Endothelial cell of umbilical vein (primary cell): ENCODE data around the gene SPHK2. TPM values are rescaled to one million over a fixed set of nuclear protein-coding genes. Genes with fewer than 3 reads are reported as not detected.

Experiments used
- BruUV-seq: library from RNA; stranded (reverse); fragments of 400-500 nt; replicated peaks from 2 replicates; lab custom pipeline; 2021; lab: Mats Ljungman, UMichigan
- CTCF ChIA-PET: fragments of 300-600, 350-600 bp; sonication (Branson Sonifier 250); formaldehyde crosslinking; loops from one replicate; lab custom pipeline; 2021; ENCODE audit warnings: antibody characterized with exemption, inconsistent platforms; lab: Charles Lee
- POLR2A ChIA-PET: fragments of 300-600, 350-600 bp; sonication (Branson Sonifier 250); formaldehyde crosslinking; loops from one replicate; lab custom pipeline; 2021; ENCODE audit warnings: antibody characterized with exemption, inconsistent platforms; lab: Charles Lee
- DNase-seq: peaks from one replicate; pipeline ENCODE4 v3.0.0-alpha.2; 2011; ENCODE audit warnings: low read depth, low spot score
- FAIRE-seq: peaks from 2 replicates; lab custom pipeline; 2011; peaks lifted over from hg19 to GRCh38; lab: Jason Lieb, UNC
- H2AFZ ChIP-seq: 2 replicates; pipeline ENCODE4 v1.6.0; 2012; ENCODE audit warnings: low read depth, low read length, control low read depth, inconsistent platforms
- H3K27ac ChIP-seq: 2 replicates; pipeline ENCODE4 v1.5.1; 2011; ENCODE audit warnings: low read depth, mild to moderate bottlenecking, control low read depth, low read length, moderate library complexity; ENCODE audit not compliant: insufficient read depth
- H3K27me3 ChIP-seq, 2 experiments: 2 replicates each; pipeline versions ENCODE4 v1.6.0 to v1.6.1; 2011; ENCODE audit warnings: low read length in 2 of 2, mixed read lengths in 1 of 2; ENCODE audit not compliant: control insufficient read depth in 2 of 2, insufficient read depth in 2 of 2
- H3K36me3 ChIP-seq, 2 experiments: 2 replicates in 1 of 2; 3 replicates in 1 of 2; pipeline ENCODE4 v1.5.1; 2011; ENCODE audit warnings: low read length in 2 of 2, mild to moderate bottlenecking in 1 of 2, moderate library complexity in 1 of 2; ENCODE audit not compliant: control insufficient read depth in 2 of 2, insufficient read depth in 2 of 2; ENCODE audit errors: extremely low read depth in 1 of 2
- H3K4me1 ChIP-seq: 3 replicates; pipeline ENCODE4 v1.5.1; 2011; ENCODE audit warnings: mild to moderate bottlenecking, low read length; ENCODE audit not compliant: control insufficient read depth, insufficient read depth; ENCODE audit errors: extremely low read depth
- H3K4me2 ChIP-seq: 2 replicates; pipeline ENCODE4 v1.6.1; 2011; ENCODE audit warnings: low read length, control low read depth, mixed read lengths; ENCODE audit not compliant: insufficient read depth
- H3K4me3 ChIP-seq, 3 experiments: fragments of 200-600 bp in 1 of 3; sonication (generic), shearing (Covaris generic) in 1 of 3; replicated peaks in 1 of 3; 2 replicates each; pipeline ENCODE4 v1.5.1; 2011 to 2016; ENCODE audit warnings: control low read depth in 3 of 3, low read length in 3 of 3, mild to moderate bottlenecking in 2 of 3, inconsistent platforms in 1 of 3, low read depth in 1 of 3, moderate library complexity in 1 of 3; ENCODE audit not compliant: insufficient read depth in 1 of 3
- H3K79me2 ChIP-seq: 2 replicates; pipeline ENCODE4 v1.6.0; 2012; ENCODE audit warnings: low read length, inconsistent platforms; ENCODE audit not compliant: control insufficient read depth, insufficient read depth
- H3K9ac ChIP-seq: replicated peaks from 2 replicates; pipeline ENCODE3; 2011; ENCODE audit warnings: low read length, control low read depth; ENCODE audit not compliant: insufficient read depth; ENCODE audit errors: extremely low read depth
- H3K9me1 ChIP-seq: replicated peaks from 3 replicates; pipeline ENCODE4 v1.6.0; 2011; ENCODE audit warnings: mild to moderate bottlenecking, low read length; ENCODE audit not compliant: control insufficient read depth, insufficient read depth; ENCODE audit errors: extremely low read depth
- H3K9me3 ChIP-seq: replicated peaks from 2 replicates; pipeline ENCODE4 v1.5.1; 2012; ENCODE audit warnings: low read length, inconsistent platforms; ENCODE audit not compliant: control insufficient read depth, insufficient read depth
- H4K20me1 ChIP-seq: replicated peaks from 2 replicates; pipeline ENCODE3; 2011; ENCODE audit warnings: mild to moderate bottlenecking, low read length; ENCODE audit not compliant: control insufficient read depth, insufficient read depth; ENCODE audit errors: extremely low read depth
- CTCF ChIP-seq, 2 donors: IDR thresholded peaks; 1 replicate in 1 of 2; 2 replicates in 1 of 2; pipeline ENCODE4 v1.5.1; 2011; ENCODE audit warnings: low read length in 2 of 2, mild to moderate bottlenecking in 2 of 2, moderate library complexity in 2 of 2, control low read depth in 1 of 2, inconsistent platforms in 1 of 2, low read depth in 1 of 2; ENCODE audit not compliant: insufficient read depth in 1 of 2; ENCODE audit errors: extremely low read depth in 1 of 2
- EZH2 ChIP-seq: IDR thresholded peaks from 2 replicates; pipeline ENCODE4 v1.6.1; 2012; ENCODE audit warnings: borderline replicate concordance, low read depth, mild to moderate bottlenecking, moderate library complexity, low read length, inconsistent platforms; ENCODE audit not compliant: severe bottlenecking
- FOS ChIP-seq: IDR thresholded peaks from 2 replicates; pipeline ENCODE4 v1.6.1; 2011; ENCODE audit warnings: mild to moderate bottlenecking, low read length, moderate library complexity, borderline replicate concordance; ENCODE audit not compliant: insufficient read depth
- JUN ChIP-seq: IDR thresholded peaks from 2 replicates; pipeline ENCODE4 v1.6.1; 2011; ENCODE audit warnings: borderline replicate concordance, low read depth; ENCODE audit not compliant: insufficient read length, insufficient read depth
- MAX ChIP-seq: IDR thresholded peaks from 2 replicates; pipeline ENCODE4 v1.6.1; 2011; ENCODE audit not compliant: insufficient read depth, insufficient read length
- MYC ChIP-seq: IDR thresholded peaks from one replicate; pipeline ENCODE4 v1.6.1; 2011; ENCODE audit warnings: mild to moderate bottlenecking, low read depth, low read length
- POLR2A ChIP-seq: IDR thresholded peaks from 2 replicates; pipeline ENCODE4 v1.6.1; 2012; ENCODE audit warnings: low read depth, mild to moderate bottlenecking, control low read depth, low read length
- POLR2AphosphoS5 ChIP-seq: IDR thresholded peaks from 2 replicates; pipeline ENCODE4 v1.6.1; 2012; ENCODE audit warnings: low read depth, mild to moderate bottlenecking, control low read depth, low read length, moderate library complexity; ENCODE audit not compliant: insufficient read depth
- dilution Hi-C: fragments of 300-500 bp; cut with MboI; formaldehyde crosslinking; loops from one replicate; pipeline ENCODE4 v1.15.0; 2019; ENCODE audit warnings: low sequenced_read_pairs; ENCODE audit not compliant: extremely low pct_ligation_motif_present
- intact Hi-C: fragments of 100-400 bp; cut with micrococcal nuclease; formaldehyde crosslinking; loops from one replicate; pipeline ENCODE4 v1.10.0; 2022
- polyA plus RNA-seq, 4 experiments: library from polyadenylated mRNA; depleted of rRNA in 3 of 4; stranded (reverse) in 3 of 4; unstranded in 1 of 4; fragments of >200 nt; gene quantifications; 2 replicates each; pipeline versions ENCODE4 v1.2.1 to v1.2.3, GENCODE V29; 2011 to 2012; ENCODE audit warnings: missing spikeins in 1 of 4
- total RNA-seq: library from RNA; stranded (reverse); gene quantifications from 2 replicates; pipeline ENCODE4 v1.2.3, GENCODE V29; 2021

Gene SPHK2
- total and polyA plus RNA-seq, 2 donors (not counting 3 experiments of a cell fraction or from before 2014, with no cell fraction given) = 20.2 to 31.1 TPM

GRCh38 chr19:48627201-48627864 lies 8.0 kb downstream of the SPHK2 start:
- no TSS peak for BruUV-seq
- H3K9me3 ChIP-seq = no peaks in the 10 kb centered on the region
- no peak overlapping the region for H3K27ac ChIP-seq
- H3K4me2 ChIP-seq = no peak overlapping the region
- H3K9ac ChIP-seq = no peak overlapping the region
- TF ChIP-seq POLR2A (no peak), POLR2AphosphoS5 (no peak), EZH2 (no peak), MYC (no peak), FOS (no peak), CTCF (IDR thresholded peaks at IDR 0.05; ENCODE audit: extremely low read depth in 1 of 2, insufficient read depth in 1 of 2, low read depth in 1 of 2, low read length in 2 of 2) (no peak), MAX (no peak), JUN (no peak)
- peaks cover 18% of the 10 kb centered on the region for H3K4me1 ChIP-seq
- POLR2A ChIA-PET = no interaction called here
- no peak for DNase-seq
- no peak for FAIRE-seq
- no peak overlapping the region for H3K4me3 ChIP-seq
- CTCF ChIA-PET = no interaction called here
- H3K9me1 ChIP-seq = no peaks in the 10 kb centered on the region
- H3K36me3 ChIP-seq = peaks cover 0 to 2% of the 10 kb centered on the region in 2 experiments
- no peaks in the 10 kb centered on the region for H3K79me2 ChIP-seq
- intact Hi-C loops = no loop called here
- no peaks in the 10 kb centered on the region for H4K20me1 ChIP-seq
- no peaks in the 10 kb centered on the region for H3K27me3 ChIP-seq
- no peak overlapping the region for H2AFZ ChIP-seq
- dilution Hi-C loops = no loop called here
